Measurements from ENCODE around the gene G0S2.

Gene G0S2

GRCh38 chr1:209651138-209651587 is 24.0 kb upstream of the G0S2 start:
- no peak overlapping the region for H3K4me3 ChIP-seq (ENCODE audit: low read length)

GRCh38 chr1:209652121-209652735 is 23.0 kb upstream of the G0S2 start, which contains the start of gene LAMB3:
LAMB3 (minus strand) TSS chr1:209652425; CDS start chr1:209650944, 1,481 bp downstream.
- Histone ChIP-seq H3K27ac (ENCODE audit: low read length) (no peak within 1 kb of the TSS), H3K9ac (ENCODE audit: low read length) (no peak within 1 kb of the TSS), H3K9me3 (ENCODE audit: control insufficient read depth, low read depth, low read length) (no peaks in the 10 kb centered on the region), H3K27me3 (ENCODE audit: control insufficient read depth, insufficient read depth, low read length) (no peaks in the 10 kb centered on the region), H3K4me3 (ENCODE audit: low read length) (peak within 1 kb of the TSS; percentile 0), H3K4me1 (ENCODE audit: control insufficient read depth, low read depth, low read length) (peaks cover 16% of the 10 kb centered on the region), H3K36me3 (ENCODE audit: control insufficient read depth, low read depth, low read length) (no peaks in the 10 kb centered on the region)

More at GRCh38 chr1:209651138-209651587, 24.0 kb upstream of the G0S2 start:
- Histone ChIP-seq H3K27ac (ENCODE audit: low read length) (no peak overlapping the region), H3K27me3 (ENCODE audit: control insufficient read depth, insufficient read depth, low read length) (no peaks in the 10 kb centered on the region), H3K36me3 (ENCODE audit: control insufficient read depth, low read depth, low read length) (no peaks in the 10 kb centered on the region), H3K4me1 (ENCODE audit: control insufficient read depth, low read depth, low read length) (peaks cover 16% of the 10 kb centered on the region), H3K9ac (ENCODE audit: low read length) (no peak overlapping the region), H3K9me3 (ENCODE audit: control insufficient read depth, low read depth, low read length) (no peaks in the 10 kb centered on the region)

- peak overlapping the region; percentile 0 for H3K4me3 ChIP-seq (ENCODE audit: low read length)
- H3K9ac ChIP-seq (ENCODE audit: low read length), result no peak overlapping the region
- H3K27ac ChIP-seq (ENCODE audit: low read length), result no peak overlapping the region
- no peaks in the 10 kb centered on the region for H3K9me3 ChIP-seq (ENCODE audit: control insufficient read depth, low read depth, low read length)
- H3K36me3 ChIP-seq (ENCODE audit: control insufficient read depth, low read depth, low read length), result no peaks in the 10 kb centered on the region
- peaks cover 16% of the 10 kb centered on the region for H3K4me1 ChIP-seq (ENCODE audit: control insufficient read depth, low read depth, low read length)
- H3K27me3 ChIP-seq (ENCODE audit: control insufficient read depth, insufficient read depth, low read length), result no peaks in the 10 kb centered on the region
Observed at GRCh38 chr1:209652873-209653401, 22.3 kb upstream of the G0S2 start.

- H3K4me1 ChIP-seq (ENCODE audit: control insufficient read depth, low read depth, low read length), result peaks cover 16% of the 10 kb centered on the region
- no peak overlapping the region for H3K9ac ChIP-seq (ENCODE audit: low read length)
Observed at GRCh38 chr1:209653915-209654351, 21.3 kb upstream of the G0S2 start.

GRCh38 chr1:209655411-209656231 is 19.6 kb upstream of the G0S2 start:
- H3K4me3 ChIP-seq (ENCODE audit: low read length), result no peak overlapping the region
- H3K27me3 ChIP-seq (ENCODE audit: control insufficient read depth, insufficient read depth, low read length), result no peaks in the 10 kb centered on the region
- no peak overlapping the region for H3K27ac ChIP-seq (ENCODE audit: low read length)
- no peak overlapping the region for H3K9ac ChIP-seq (ENCODE audit: low read length)
- peaks cover 16% of the 10 kb centered on the region for H3K4me1 ChIP-seq (ENCODE audit: control insufficient read depth, low read depth, low read length)
- no peaks in the 10 kb centered on the region for H3K9me3 ChIP-seq (ENCODE audit: control insufficient read depth, low read depth, low read length)
- no peaks in the 10 kb centered on the region for H3K36me3 ChIP-seq (ENCODE audit: control insufficient read depth, low read depth, low read length)

More at GRCh38 chr1:209653915-209654351, 21.3 kb upstream of the G0S2 start:
- Histone ChIP-seq H3K27ac (ENCODE audit: low read length) (no peak overlapping the region), H3K27me3 (ENCODE audit: control insufficient read depth, insufficient read depth, low read length) (no peaks in the 10 kb centered on the region), H3K36me3 (ENCODE audit: control insufficient read depth, low read depth, low read length) (no peaks in the 10 kb centered on the region), H3K9me3 (ENCODE audit: control insufficient read depth, low read depth, low read length) (no peaks in the 10 kb centered on the region), H3K4me3 (ENCODE audit: low read length) (peak overlapping the region; percentile 0)

- Histone ChIP-seq H3K4me3 (ENCODE audit: low read length) (no peak overlapping the region), H3K4me1 (ENCODE audit: control insufficient read depth, low read depth, low read length) (peaks cover 16% of the 10 kb centered on the region), H3K27me3 (ENCODE audit: control insufficient read depth, insufficient read depth, low read length) (no peaks in the 10 kb centered on the region), H3K9ac (ENCODE audit: low read length) (no peak overlapping the region), H3K27ac (ENCODE audit: low read length) (no peak overlapping the region), H3K36me3 (ENCODE audit: control insufficient read depth, low read depth, low read length) (no peaks in the 10 kb centered on the region), H3K9me3 (ENCODE audit: control insufficient read depth, low read depth, low read length) (no peaks in the 10 kb centered on the region)
Observed at GRCh38 chr1:209657140-209657879, 17.9 kb upstream of the G0S2 start.

- H3K9ac ChIP-seq (ENCODE audit: low read length), result no peak overlapping the region
- H3K4me1 ChIP-seq (ENCODE audit: control insufficient read depth, low read depth, low read length), result peaks cover 10% of the 10 kb centered on the region
- no peaks in the 10 kb centered on the region for H3K27me3 ChIP-seq (ENCODE audit: control insufficient read depth, insufficient read depth, low read length)
- H3K9me3 ChIP-seq (ENCODE audit: control insufficient read depth, low read depth, low read length), result no peaks in the 10 kb centered on the region
- H3K27ac ChIP-seq (ENCODE audit: low read length), result no peak overlapping the region
- no peak overlapping the region for H3K4me3 ChIP-seq (ENCODE audit: low read length)
- no peaks in the 10 kb centered on the region for H3K36me3 ChIP-seq (ENCODE audit: control insufficient read depth, low read depth, low read length)
Observed at GRCh38 chr1:209657918-209658317, 17.3 kb upstream of the G0S2 start.

GRCh38 chr1:209659909-209660308 is 15.3 kb upstream of the G0S2 start:
- Histone ChIP-seq H3K4me3 (ENCODE audit: low read length) (no peak overlapping the region), H3K4me1 (ENCODE audit: control insufficient read depth, low read depth, low read length) (no peaks in the 10 kb centered on the region), H3K9ac (ENCODE audit: low read length) (no peak overlapping the region)

GRCh38 chr1:209661071-209661470 is 14.1 kb upstream of the G0S2 start:
- H3K4me3 ChIP-seq (ENCODE audit: low read length), result no peak overlapping the region
- no peaks in the 10 kb centered on the region for H3K4me1 ChIP-seq (ENCODE audit: control insufficient read depth, low read depth, low read length)
- no peaks in the 10 kb centered on the region for H3K27me3 ChIP-seq (ENCODE audit: control insufficient read depth, insufficient read depth, low read length)
- H3K9ac ChIP-seq (ENCODE audit: low read length), result no peak overlapping the region
- H3K36me3 ChIP-seq (ENCODE audit: control insufficient read depth, low read depth, low read length), result no peaks in the 10 kb centered on the region
- H3K9me3 ChIP-seq (ENCODE audit: control insufficient read depth, low read depth, low read length), result no peaks in the 10 kb centered on the region
- H3K27ac ChIP-seq (ENCODE audit: low read length), result no peak overlapping the region

More at GRCh38 chr1:209659909-209660308, 15.3 kb upstream of the G0S2 start:
- H3K27ac ChIP-seq (ENCODE audit: low read length), result no peak overlapping the region
- H3K27me3 ChIP-seq (ENCODE audit: control insufficient read depth, insufficient read depth, low read length), result no peaks in the 10 kb centered on the region
- H3K36me3 ChIP-seq (ENCODE audit: control insufficient read depth, low read depth, low read length), result no peaks in the 10 kb centered on the region
- no peaks in the 10 kb centered on the region for H3K9me3 ChIP-seq (ENCODE audit: control insufficient read depth, low read depth, low read length)

GRCh38 chr1:209662879-209663327 is 12.3 kb upstream of the G0S2 start:
- H3K27ac ChIP-seq (ENCODE audit: low read length), result no peak overlapping the region
- no peaks in the 10 kb centered on the region for H3K27me3 ChIP-seq (ENCODE audit: control insufficient read depth, insufficient read depth, low read length)
- no peak overlapping the region for H3K9ac ChIP-seq (ENCODE audit: low read length)
- H3K9me3 ChIP-seq (ENCODE audit: control insufficient read depth, low read depth, low read length), result no peaks in the 10 kb centered on the region
- no peaks in the 10 kb centered on the region for H3K36me3 ChIP-seq (ENCODE audit: control insufficient read depth, low read depth, low read length)
- no peaks in the 10 kb centered on the region for H3K4me1 ChIP-seq (ENCODE audit: control insufficient read depth, low read depth, low read length)
- H3K4me3 ChIP-seq (ENCODE audit: low read length), result no peak overlapping the region

GRCh38 chr1:209667103-209667502 is 8.1 kb upstream of the G0S2 start:
- H3K4me3 ChIP-seq (ENCODE audit: low read length), result no peak overlapping the region
- no peaks in the 10 kb centered on the region for H3K9me3 ChIP-seq (ENCODE audit: control insufficient read depth, low read depth, low read length)
- no peaks in the 10 kb centered on the region for H3K36me3 ChIP-seq (ENCODE audit: control insufficient read depth, low read depth, low read length)
- H3K9ac ChIP-seq (ENCODE audit: low read length), result no peak overlapping the region
- H3K4me1 ChIP-seq (ENCODE audit: control insufficient read depth, low read depth, low read length), result no peaks in the 10 kb centered on the region
- no peak overlapping the region for H3K27ac ChIP-seq (ENCODE audit: low read length)
- no peaks in the 10 kb centered on the region for H3K27me3 ChIP-seq (ENCODE audit: control insufficient read depth, insufficient read depth, low read length)
